Astrocyte (in vitro differentiated cells and primary cell): ENCODE data around the gene SPTLC2. TPM values are rescaled to one million over a fixed set of nuclear protein-coding genes. Genes with fewer than 3 reads are reported as not detected.

Experiments used
- DNase-seq: peaks from one replicate; pipeline ENCODE4 v3.0.0-alpha.2; 2010; ENCODE audit warnings: low read depth
- FAIRE-seq: peaks from 2 replicates; lab custom pipeline; 2011; peaks lifted over from hg19 to GRCh38; lab: Jason Lieb, UNC
- H2AFZ ChIP-seq: 2 replicates; pipeline ENCODE4 v1.6.0; 2012; ENCODE audit warnings: low read depth, low read length, inconsistent platforms
- H3K27ac ChIP-seq: 2 replicates; pipeline ENCODE4 v1.5.1; 2011; ENCODE audit warnings: low read depth, low read length, inconsistent platforms
- H3K27me3 ChIP-seq: 2 replicates; pipeline ENCODE4 v1.6.0; 2011; ENCODE audit warnings: low read length, inconsistent platforms; ENCODE audit not compliant: insufficient read depth
- H3K36me3 ChIP-seq: 2 replicates; pipeline ENCODE4 v1.5.1; 2011; ENCODE audit warnings: low read length, inconsistent platforms; ENCODE audit not compliant: insufficient read depth
- H3K4me1 ChIP-seq: 2 replicates; pipeline ENCODE4 v1.5.1; 2011; ENCODE audit warnings: low read length, inconsistent platforms; ENCODE audit not compliant: insufficient read depth
- H3K4me2 ChIP-seq: 2 replicates; pipeline ENCODE4 v1.6.0; 2012; ENCODE audit warnings: low read length, inconsistent platforms
- H3K4me3 ChIP-seq: 2 replicates; pipeline ENCODE4 v1.5.1; 2011; ENCODE audit warnings: low read depth, mild to moderate bottlenecking, low read length, inconsistent platforms; ENCODE audit not compliant: insufficient read depth
- H3K79me2 ChIP-seq: 2 replicates; pipeline ENCODE4 v1.6.0; 2012; ENCODE audit warnings: mild to moderate bottlenecking, low read length, inconsistent platforms; ENCODE audit not compliant: insufficient read depth
- H3K9ac ChIP-seq: 2 replicates; pipeline ENCODE4 v1.6.0; 2012; ENCODE audit warnings: mild to moderate bottlenecking, low read length, inconsistent platforms
- H3K9me3 ChIP-seq: 2 replicates; pipeline ENCODE4 v1.5.1; 2012; ENCODE audit warnings: low read depth, mild to moderate bottlenecking, low read length, inconsistent platforms; ENCODE audit not compliant: insufficient read depth
- H4K20me1 ChIP-seq: 2 replicates; pipeline ENCODE4 v1.6.0; 2012; ENCODE audit warnings: low read length, inconsistent platforms; ENCODE audit not compliant: insufficient read depth
- H3K27ac Mint-ChIP-seq: one replicate; pipeline ENCODE4 v1.8.0; 2021; ENCODE audit warnings: mild to moderate bottlenecking, mixed read lengths; ENCODE audit not compliant: unreplicated experiment
- H3K27me3 Mint-ChIP-seq: one replicate; pipeline ENCODE4 v1.8.0; 2021; ENCODE audit warnings: low read depth, mixed read lengths; ENCODE audit not compliant: unreplicated experiment
- H3K36me3 Mint-ChIP-seq: one replicate; pipeline ENCODE4 v1.8.0; 2021; ENCODE audit warnings: low read depth, mixed read lengths; ENCODE audit not compliant: unreplicated experiment
- H3K4me1 Mint-ChIP-seq: one replicate; pipeline ENCODE4 v1.8.0; 2021; ENCODE audit warnings: low read depth, mixed read lengths; ENCODE audit not compliant: unreplicated experiment
- H3K4me3 Mint-ChIP-seq: one replicate; pipeline ENCODE4 v1.8.0; 2021; ENCODE audit warnings: mild to moderate bottlenecking, moderate library complexity, mixed read lengths; ENCODE audit not compliant: unreplicated experiment
- H3K9me3 Mint-ChIP-seq: one replicate; pipeline ENCODE4 v1.8.0; 2021; ENCODE audit warnings: mild to moderate bottlenecking, mixed read lengths; ENCODE audit not compliant: unreplicated experiment
- CTCF ChIP-seq: IDR thresholded peaks from 2 replicates; pipeline ENCODE4 v1.5.1; 2011; ENCODE audit warnings: low read depth, mild to moderate bottlenecking, inconsistent platforms, low read length, moderate library complexity; ENCODE audit not compliant: insufficient read depth
- EZH2 ChIP-seq: IDR thresholded peaks from 2 replicates; pipeline ENCODE4 v1.6.1; 2012; ENCODE audit warnings: mild to moderate bottlenecking, low read length, inconsistent platforms; ENCODE audit not compliant: insufficient read depth
- total RNA-seq: library from RNA; stranded (reverse); gene quantifications from 2 replicates; pipeline ENCODE4 v1.2.1, GENCODE V29; 2021

The SPTLC2 gene
- total RNA-seq, 1 donor from 2014 or later, result 51.2 TPM

GRCh38 chr14:77520555-77520954 is 95.9 kb downstream of the SPTLC2 start:
- Mint-ChIP-seq H3K9me3 (no peaks in the 10 kb centered on the region), H3K4me3 (no peak overlapping the region), H3K4me1 (no peaks in the 10 kb centered on the region), H3K36me3 (peaks cover 20% of the 10 kb centered on the region), H3K27me3 (no peaks in the 10 kb centered on the region), H3K27ac (no peak overlapping the region)
- no peak for DNase-seq
- Histone ChIP-seq H3K27me3 (no peaks in the 10 kb centered on the region), H3K4me3 (no peak overlapping the region), H3K4me2 (no peak overlapping the region), H3K27ac (no peak overlapping the region), H3K9ac (no peak overlapping the region), H2AFZ (no peak overlapping the region), H3K9me3 (no peaks in the 10 kb centered on the region), H4K20me1 (peaks cover 8% of the 10 kb centered on the region), H3K4me1 (no peaks in the 10 kb centered on the region), H3K36me3 (peaks cover 36% of the 10 kb centered on the region), H3K79me2 (peaks cover 3% of the 10 kb centered on the region)
- FAIRE-seq, result no peak
- no peak for TF ChIP-seq EZH2
- no peak for TF ChIP-seq CTCF

DNA sequence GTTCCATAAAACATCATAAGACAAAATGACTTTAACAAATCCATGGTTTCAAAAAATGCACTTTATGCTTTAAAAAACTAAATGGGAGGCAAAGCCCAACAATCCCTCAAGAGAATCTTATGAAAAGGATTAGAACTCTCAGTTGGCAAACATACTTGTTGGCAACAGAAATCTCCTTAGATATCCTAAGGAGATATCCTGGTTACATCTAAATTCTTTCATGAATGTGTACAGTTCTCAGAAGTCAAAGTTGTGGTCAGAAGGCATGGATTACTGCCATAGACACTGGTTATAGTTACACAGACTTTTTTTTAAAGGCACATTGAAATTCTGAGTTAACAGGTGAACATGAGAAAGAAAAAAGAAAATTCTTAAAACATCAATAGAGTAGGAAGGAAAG is 100.3 kb downstream of the SPTLC2 start:
- no peak overlapping the region for H3K4me3 ChIP-seq
- H3K9me3 Mint-ChIP-seq, result no peaks in the 10 kb centered on the region
- peaks cover 25% of the 10 kb centered on the region for H3K36me3 Mint-ChIP-seq
- DNase-seq (peak; percentile 37), FAIRE-seq (peak; percentile 64)
- no peak overlapping the region for H3K4me3 Mint-ChIP-seq
- H3K4me1 Mint-ChIP-seq, result no peaks in the 10 kb centered on the region
- no peak overlapping the region for H3K27ac Mint-ChIP-seq
- no peak overlapping the region for H3K4me2 ChIP-seq
- no peak overlapping the region for H2AFZ ChIP-seq
- H3K27me3 ChIP-seq, result no peaks in the 10 kb centered on the region
- no peak overlapping the region for H3K9ac ChIP-seq
- TF ChIP-seq EZH2, result no peak
- TF ChIP-seq CTCF, result no peak
- peaks cover 46% of the 10 kb centered on the region for H3K36me3 ChIP-seq
- H3K27me3 Mint-ChIP-seq, result peaks cover 2% of the 10 kb centered on the region
- H4K20me1 ChIP-seq, result no peaks in the 10 kb centered on the region
- H3K4me1 ChIP-seq, result no peaks in the 10 kb centered on the region
- H3K79me2 ChIP-seq, result no peaks in the 10 kb centered on the region
- no peaks in the 10 kb centered on the region for H3K9me3 ChIP-seq
- no peak overlapping the region for H3K27ac ChIP-seq

- Mint-ChIP-seq H3K27me3 (peaks cover 2% of the 10 kb centered on the region), H3K4me3 (no peak overlapping the region)
Observed at GRCh38 chr14:77511486-77512162, 104.8 kb downstream of the SPTLC2 start.

More at GRCh38 chr14:77511486-77512162, 104.8 kb downstream of the SPTLC2 start:
- Histone ChIP-seq H3K4me1 (no peaks in the 10 kb centered on the region), H3K27me3 (no peaks in the 10 kb centered on the region), H3K4me3 (no peak overlapping the region), H4K20me1 (peaks cover 10% of the 10 kb centered on the region), H3K27ac (no peak overlapping the region), H3K79me2 (no peaks in the 10 kb centered on the region), H3K9ac (no peak overlapping the region), H3K9me3 (no peaks in the 10 kb centered on the region), H3K4me2 (no peak overlapping the region), H3K36me3 (peaks cover 30% of the 10 kb centered on the region), H2AFZ (no peak overlapping the region)
- peaks cover 24% of the 10 kb centered on the region for H3K36me3 Mint-ChIP-seq
- no peaks in the 10 kb centered on the region for H3K9me3 Mint-ChIP-seq
- H3K27ac Mint-ChIP-seq, result no peak overlapping the region
- TF ChIP-seq CTCF, result no peak
- no peak for TF ChIP-seq EZH2
- DNase-seq (no peak), FAIRE-seq (no peak)
- H3K4me1 Mint-ChIP-seq, result peaks cover 11% of the 10 kb centered on the region
